Cerebellar cortex (tissue), 1 donor: ENCODE data around the gene RGS9.

Source experiments
- DNase-seq: peaks from one replicate; pipeline ENCODE4 v3.0.0-alpha.2; 2015; ENCODE audit warnings: low spot score

Gene RGS9

DNA sequence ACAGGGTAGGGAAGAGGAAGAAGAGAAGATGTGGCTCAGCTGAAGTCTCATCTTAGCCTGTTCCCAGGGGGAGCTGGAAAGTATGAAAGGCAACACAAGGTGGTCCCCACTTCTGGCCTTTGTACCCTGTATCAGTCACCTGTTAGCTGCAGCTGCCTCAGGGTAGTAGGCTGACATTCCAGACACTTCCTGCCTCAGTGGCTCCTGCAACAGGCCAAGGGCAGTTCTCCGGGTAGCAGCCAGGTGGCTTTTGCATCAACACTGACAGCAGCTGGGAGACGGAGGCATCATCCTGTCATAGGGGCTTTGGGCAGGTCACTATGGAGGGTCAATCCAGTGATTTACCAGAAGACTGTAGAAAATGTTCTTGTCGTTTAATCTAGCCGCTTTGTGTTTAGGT is 124.0 kb downstream of the RGS9 start:
- no peak for DNase-seq

DNA sequence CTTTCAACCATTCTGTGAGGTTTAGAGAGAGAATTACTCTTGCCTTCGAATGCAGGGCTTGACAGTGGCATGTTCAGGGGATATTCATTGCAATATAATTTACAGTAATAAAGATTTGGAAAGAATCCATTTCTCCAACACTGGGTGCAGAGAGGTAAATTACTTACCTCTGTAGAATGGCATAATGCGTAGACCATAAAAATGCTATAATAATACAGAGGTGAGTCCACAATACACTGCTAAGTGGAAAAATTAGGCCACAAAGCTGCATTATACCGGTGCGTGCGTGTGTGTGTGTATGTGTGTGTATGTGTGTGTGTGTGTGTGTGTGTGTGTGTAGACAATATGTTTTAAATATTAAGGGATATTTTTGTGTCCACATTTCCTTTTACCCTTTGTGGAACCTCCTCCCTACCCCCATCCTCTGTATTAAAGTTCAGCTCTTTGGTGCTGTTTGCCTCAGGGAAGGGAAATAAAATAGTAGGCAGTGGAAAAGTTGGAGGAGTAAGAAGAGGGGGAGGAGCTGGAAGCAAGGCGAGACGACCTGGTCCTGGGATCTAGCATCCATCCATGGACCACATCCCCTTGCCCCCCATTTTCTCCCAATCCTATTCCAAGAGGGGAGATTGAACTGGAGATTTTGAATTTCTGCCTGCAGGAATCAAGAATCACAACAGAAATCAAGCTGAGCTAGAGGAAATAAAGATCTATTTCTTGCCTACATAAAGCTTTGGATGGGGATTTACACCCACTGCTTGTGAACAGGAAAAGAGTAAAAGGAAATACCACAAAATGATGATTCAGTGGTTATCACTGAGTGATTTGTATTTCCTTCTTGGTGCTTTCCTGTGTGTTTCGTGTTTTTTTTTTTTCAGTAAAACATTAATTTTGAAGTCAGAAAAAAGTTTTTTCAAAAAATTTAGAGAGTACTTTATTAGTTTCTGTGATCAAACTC is 124.8 kb downstream of the RGS9 start:
- DNase-seq: no peak

DNA sequence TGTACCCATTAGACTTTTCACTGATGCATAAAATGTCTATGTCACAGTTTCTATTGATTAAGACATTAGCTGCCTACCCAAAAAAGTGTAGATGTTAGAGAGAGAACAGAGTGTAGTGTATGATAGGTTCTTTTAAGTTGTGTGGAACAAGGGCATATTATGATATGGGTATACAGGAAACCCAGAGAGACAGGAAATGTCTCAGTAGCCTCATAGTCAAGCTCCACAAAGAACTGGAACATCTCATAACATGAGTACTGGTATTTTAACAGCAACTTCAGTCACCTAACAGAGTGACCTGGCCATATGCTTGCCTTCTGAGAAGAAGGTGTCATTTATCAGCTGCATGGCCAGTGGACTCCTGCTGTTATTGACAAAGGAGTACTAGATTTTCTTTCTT is 128.1 kb downstream of the RGS9 start:
- no peak for DNase-seq

DNA sequence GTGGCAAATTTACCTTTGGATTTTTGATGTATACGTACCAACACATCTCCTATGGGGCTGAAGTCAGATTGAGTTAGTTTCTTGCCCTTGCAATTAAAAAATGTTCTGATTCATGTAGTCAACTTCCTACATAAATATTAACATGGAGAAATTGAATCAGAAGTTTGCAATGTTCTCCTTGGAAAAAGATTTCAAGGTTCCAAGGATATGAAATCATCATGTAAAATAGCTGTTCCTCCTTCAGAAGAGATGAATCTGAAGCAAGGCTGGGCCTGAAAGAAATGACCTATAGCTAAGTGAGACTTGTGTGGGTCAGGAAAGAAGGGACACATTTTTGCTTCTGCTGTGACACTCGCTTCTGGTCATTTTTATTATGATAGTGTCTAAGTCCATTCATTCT is 131.7 kb downstream of the RGS9 start:
- no peak for DNase-seq

- DNase-seq: no peak
Measured at GRCh38 chr17:65270499-65271253, 133.5 kb downstream of the RGS9 start.

DNA sequence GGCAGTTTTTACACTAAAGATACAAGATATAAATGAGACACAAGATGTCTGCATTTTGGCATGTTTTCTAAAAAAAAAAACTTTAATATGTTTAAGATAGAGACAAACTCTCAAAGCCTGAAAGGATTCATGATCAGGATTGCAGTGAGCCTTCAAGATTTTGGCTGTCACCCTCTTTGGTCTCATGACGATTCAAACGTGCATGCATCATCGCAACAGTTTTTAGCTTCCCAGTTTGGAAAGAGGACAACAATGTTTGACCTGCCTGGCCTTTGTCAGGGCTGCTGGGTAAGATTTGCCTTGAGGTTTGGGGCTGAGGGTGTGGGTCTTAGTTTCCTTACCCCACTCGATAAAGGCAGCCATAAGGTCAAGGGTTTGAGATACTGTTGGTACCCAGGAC is 134.1 kb downstream of the RGS9 start:
- DNase-seq: no peak
